ENCODE measurements around the gene SMDT1. TPM values are rescaled to one million over a fixed set of nuclear protein-coding genes. Genes with fewer than 3 reads are reported as not detected.

Gene SMDT1
- total and polyA plus RNA-seq, 2 donors (not counting 3 experiments of a cell fraction or from before 2014, with no cell fraction given): 61.2 to 74.2 TPM

GRCh38 chr22:42084874-42085273 lies 5.4 kb downstream of the SMDT1 start:
- Histone ChIP-seq H3K4me3 (replicated peaks in 1 of 3; ENCODE audit: insufficient read depth in 1 of 3, low read depth in 1 of 3, low read length in 3 of 3) (no peak overlapping the region), H3K79me2 (ENCODE audit: control insufficient read depth, insufficient read depth, low read length) (peaks cover 27% of the 10 kb centered on the region), H3K4me1 (ENCODE audit: control insufficient read depth, extremely low read depth, insufficient read depth, low read length) (peaks cover 7% of the 10 kb centered on the region), H4K20me1 (replicated peaks; ENCODE audit: control insufficient read depth, extremely low read depth, insufficient read depth, low read length) (no peaks in the 10 kb centered on the region), H3K9me3 (replicated peaks; ENCODE audit: control insufficient read depth, insufficient read depth, low read length) (no peaks in the 10 kb centered on the region), H3K27me3 (ENCODE audit: control insufficient read depth in 2 of 2, insufficient read depth in 2 of 2, low read length in 2 of 2) (no peaks in the 10 kb centered on the region), H3K4me2 (ENCODE audit: insufficient read depth, low read length) (no peak overlapping the region), H3K9me1 (replicated peaks; ENCODE audit: control insufficient read depth, extremely low read depth, insufficient read depth, low read length) (no peaks in the 10 kb centered on the region), H3K27ac (ENCODE audit: insufficient read depth, low read depth, low read length) (no peak overlapping the region), H3K36me3 (ENCODE audit: control insufficient read depth in 2 of 2, extremely low read depth in 1 of 2, insufficient read depth in 2 of 2, low read length in 2 of 2) (peaks cover 14 to 18% of the 10 kb centered on the region in 2 experiments), H2AFZ (ENCODE audit: low read depth, low read length) (no peak overlapping the region), H3K9ac (replicated peaks; ENCODE audit: extremely low read depth, insufficient read depth, low read length) (no peak overlapping the region)
- dilution Hi-C loops (cut with MboI; ENCODE audit: extremely low pct_ligation_motif_present, low sequenced_read_pairs): no loop called here
- intact Hi-C loops (cut with micrococcal nuclease): no loop called here
- ChIA-PET CTCF (no interaction called here), POLR2A (no interaction called here)
- FAIRE-seq: no peak
- no peak for DNase-seq (ENCODE audit: low read depth, low spot score)
- BruUV-seq (replicated peaks): no TSS peak
- TF ChIP-seq, protein P1, sequence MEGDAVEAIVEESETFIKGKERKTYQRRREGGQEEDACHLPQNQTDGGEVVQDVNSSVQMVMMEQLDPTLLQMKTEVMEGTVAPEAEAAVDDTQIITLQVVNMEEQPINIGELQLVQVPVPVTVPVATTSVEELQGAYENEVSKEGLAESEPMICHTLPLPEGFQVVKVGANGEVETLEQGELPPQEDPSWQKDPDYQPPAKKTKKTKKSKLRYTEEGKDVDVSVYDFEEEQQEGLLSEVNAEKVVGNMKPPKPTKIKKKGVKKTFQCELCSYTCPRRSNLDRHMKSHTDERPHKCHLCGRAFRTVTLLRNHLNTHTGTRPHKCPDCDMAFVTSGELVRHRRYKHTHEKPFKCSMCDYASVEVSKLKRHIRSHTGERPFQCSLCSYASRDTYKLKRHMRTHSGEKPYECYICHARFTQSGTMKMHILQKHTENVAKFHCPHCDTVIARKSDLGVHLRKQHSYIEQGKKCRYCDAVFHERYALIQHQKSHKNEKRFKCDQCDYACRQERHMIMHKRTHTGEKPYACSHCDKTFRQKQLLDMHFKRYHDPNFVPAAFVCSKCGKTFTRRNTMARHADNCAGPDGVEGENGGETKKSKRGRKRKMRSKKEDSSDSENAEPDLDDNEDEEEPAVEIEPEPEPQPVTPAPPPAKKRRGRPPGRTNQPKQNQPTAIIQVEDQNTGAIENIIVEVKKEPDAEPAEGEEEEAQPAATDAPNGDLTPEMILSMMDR (IDR thresholded peaks at IDR 0.05; ENCODE audit: extremely low read depth in 1 of 2, insufficient read depth in 1 of 2, low read depth in 1 of 2, low read length in 2 of 2): no peak
- TF ChIP-seq MYC (IDR thresholded peaks at IDR 0.05; ENCODE audit: low read depth, low read length): no peak
- no peak for TF ChIP-seq POLR2A (IDR thresholded peaks at IDR 0.05; ENCODE audit: low read depth, low read length)
- TF ChIP-seq, protein P2, sequence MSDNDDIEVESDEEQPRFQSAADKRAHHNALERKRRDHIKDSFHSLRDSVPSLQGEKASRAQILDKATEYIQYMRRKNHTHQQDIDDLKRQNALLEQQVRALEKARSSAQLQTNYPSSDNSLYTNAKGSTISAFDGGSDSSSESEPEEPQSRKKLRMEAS (IDR thresholded peaks at IDR 0.05; ENCODE audit: insufficient read depth, insufficient read length): no peak
- no peak for TF ChIP-seq JUN (IDR thresholded peaks at IDR 0.05; ENCODE audit: borderline replicate concordance, insufficient read depth, insufficient read length, low read depth)
- no peak for TF ChIP-seq POLR2AphosphoS5 (IDR thresholded peaks at IDR 0.05; ENCODE audit: insufficient read depth, low read depth, low read length)
- TF ChIP-seq FOS (IDR thresholded peaks at IDR 0.05; ENCODE audit: borderline replicate concordance, insufficient read depth, low read length): no peak
- TF ChIP-seq GATA2 (IDR thresholded peaks at IDR 0.05; ENCODE audit: insufficient read depth, insufficient read length, low read depth, low read length): no peak
- no peak for TF ChIP-seq EZH2 (IDR thresholded peaks at IDR 0.05; ENCODE audit: borderline replicate concordance, low read depth, low read length, severe bottlenecking)
